Erythroblast (primary cell): Measurements from ENCODE around the gene MAK.

Experiments used
- GATA1 ChIP-seq: IDR thresholded peaks from 2 replicates; pipeline ENCODE4 v1.6.1; 2011; ENCODE audit warnings: low read depth, mild to moderate bottlenecking, control low read depth, low read length, moderate library complexity
- POLR2A ChIP-seq: IDR thresholded peaks from 2 replicates; pipeline ENCODE4 v1.6.1; 2011; ENCODE audit warnings: mild to moderate bottlenecking, low read length

- TF ChIP-seq POLR2A, result no peak
- TF ChIP-seq GATA1, result no peak
Measured at GRCh38 chr6:10743515-10743914, 94.8 kb downstream of the MAK start.
